HCT116 (cell line): ENCODE results near the gene BTNL3. TPM values are rescaled to one million over a fixed set of nuclear protein-coding genes. Genes with fewer than 3 reads are reported as not detected.

Experiments used
- ATAC-seq: fragments of 200-7000 bp; cut with Tn5 transposase; 2 replicates; pipeline ENCODE4 v1.9.1; 2020; ENCODE audit warnings: mild to moderate bottlenecking, moderate library complexity
- BruUV-seq: library from RNA; stranded (reverse); fragments of 400-500 nt; replicated peaks from 2 replicates; lab custom pipeline; 2021; lab: Mats Ljungman, UMichigan
- CTCF ChIA-PET: fragments of 300-600 bp; sonication (Branson Sonifier 250); formaldehyde crosslinking; loops from one replicate; lab custom pipeline; 2021; ENCODE audit warnings: antibody characterized with exemption; lab: Charles Lee
- POLR2A ChIA-PET: fragments of 300-600, 350-600 bp; sonication (Branson Sonifier 250); formaldehyde crosslinking; loops from one replicate; lab custom pipeline; 2021; ENCODE audit warnings: antibody characterized with exemption; lab: Charles Lee
- RAD21 ChIA-PET, 2 experiments: fragments of 300-600 bp; sonication (Branson Sonifier 250); formaldehyde crosslinking; loops; one replicate each; lab custom pipeline; 2023; ENCODE audit warnings: low total read pairs in 2 of 2; ENCODE audit not compliant: uncharacterized antibody in 2 of 2, unreplicated experiment in 2 of 2, low non-redundant PET in 1 of 2; lab: Charles Lee
- DNase-seq: peaks from one replicate; pipeline ENCODE4 v3.0.0-alpha.2; 2010; ENCODE audit warnings: low read depth, low spot score
- H2AFZ ChIP-seq: fragments of 200-600 bp; shearing (Covaris generic), sonication (generic); 2 replicates; pipeline ENCODE4 v1.6.1; 2017; ENCODE audit warnings: low read depth, mixed run types, mixed read lengths, antibody characterized with exemption, low read length; ENCODE audit not compliant: poor library complexity, severe bottlenecking
- H3K27ac ChIP-seq: 2 replicates; pipeline ENCODE4 v1.5.1; 2012; ENCODE audit warnings: low read depth, low read length
- H3K27me3 ChIP-seq: fragments of 200-600 bp; sonication (generic); 2 replicates; pipeline ENCODE4 v1.6.1; 2016; ENCODE audit warnings: mixed run types, low read length, mixed read lengths; ENCODE audit not compliant: insufficient read depth
- H3K36me3 ChIP-seq, 2 experiments: fragments of 200-500 bp in 1 of 2; fragments of 200-600 bp in 1 of 2; sonication (Bioruptor generic) in 1 of 2; sonication (generic) in 1 of 2; 2 replicates each; pipeline versions ENCODE4 v1.5.1 to v1.6.1; 2014 to 2016; ENCODE audit warnings: low read length in 2 of 2, inconsistent platforms in 1 of 2, mixed read lengths in 1 of 2, mixed run types in 1 of 2; ENCODE audit not compliant: insufficient read depth in 2 of 2, control insufficient read depth in 1 of 2
- H3K4me1 ChIP-seq, 2 experiments: fragments of 200-600 bp in 1 of 2; sonication (generic) in 1 of 2; 2 replicates each; pipeline versions ENCODE4 v1.5.1 to v1.6.1; 2012 to 2017; ENCODE audit warnings: low read length in 2 of 2, inconsistent platforms in 1 of 2, mild to moderate bottlenecking in 1 of 2, mixed read lengths in 1 of 2, mixed run types in 1 of 2, moderate library complexity in 1 of 2; ENCODE audit not compliant: insufficient read depth in 2 of 2, control insufficient read depth in 1 of 2
- H3K4me2 ChIP-seq: fragments of 200-600 bp; sonication (generic); 2 replicates; pipeline ENCODE4 v1.6.1; 2017; ENCODE audit warnings: mixed run types, low read length, mixed read lengths
- H3K4me3 ChIP-seq, 2 experiments: fragments of 200-600 bp in 1 of 2; sonication (generic) in 1 of 2; replicated peaks in 1 of 2; 2 replicates each; pipeline ENCODE4 v1.5.1; 2011 to 2016; ENCODE audit warnings: low read length in 2 of 2, control low read depth in 1 of 2, low read depth in 1 of 2, mild to moderate bottlenecking in 1 of 2, mixed read lengths in 1 of 2, mixed run types in 1 of 2
- H3K79me2 ChIP-seq: fragments of 200-600 bp; sonication (generic); 2 replicates; pipeline ENCODE4 v1.6.1; 2017; ENCODE audit warnings: mild to moderate bottlenecking, mixed run types, low read length, moderate library complexity, mixed read lengths; ENCODE audit not compliant: insufficient read depth
- H3K9ac ChIP-seq: fragments of 200-600 bp; sonication (generic); 2 replicates; pipeline ENCODE4 v1.6.1; 2016; ENCODE audit warnings: low read length, mixed read lengths
- H3K9me2 ChIP-seq: fragments of 200-600 bp; sonication (generic), shearing (Covaris generic); 2 replicates; pipeline ENCODE4 v1.6.1; 2017; ENCODE audit warnings: mixed run types, mild to moderate bottlenecking, moderate library complexity; ENCODE audit not compliant: insufficient read depth
- H3K9me3 ChIP-seq, 2 experiments: fragments of 200-500 bp in 1 of 2; fragments of 200-600 bp in 1 of 2; sonication (Bioruptor generic) in 1 of 2; sonication (generic) in 1 of 2; 2 replicates each; pipeline ENCODE4 v1.6.1; 2014 to 2017; ENCODE audit warnings: low read length in 2 of 2, mixed read lengths in 2 of 2, inconsistent platforms in 1 of 2, low read depth in 1 of 2, mild to moderate bottlenecking in 1 of 2, mixed run types in 1 of 2, moderate library complexity in 1 of 2; ENCODE audit not compliant: control insufficient read depth in 1 of 2, insufficient read depth in 1 of 2
- H4K20me1 ChIP-seq: fragments of 200-600 bp; sonication (generic), shearing (Covaris generic); 2 replicates; pipeline ENCODE4 v1.6.1; 2017; ENCODE audit warnings: mixed run types, mild to moderate bottlenecking, moderate library complexity; ENCODE audit not compliant: insufficient read depth
- CEBPB ChIP-seq: IDR thresholded peaks from 2 replicates; pipeline ENCODE4 v1.6.1; 2012; ENCODE audit warnings: low read depth
- EGR1 ChIP-seq: IDR thresholded peaks from 2 replicates; pipeline ENCODE4 v1.6.1; 2012; ENCODE audit warnings: low read depth
- POLR2AphosphoS5 ChIP-seq: IDR thresholded peaks from 2 replicates; pipeline ENCODE4 v1.6.1; 2011; ENCODE audit warnings: mild to moderate bottlenecking, low read depth, low read length, moderate library complexity
- RAD21 ChIP-seq: IDR thresholded peaks from 2 replicates; pipeline ENCODE4 v1.6.1; 2012; ENCODE audit warnings: low read depth, mild to moderate bottlenecking
- TCF7L2 ChIP-seq: IDR thresholded peaks from 2 replicates; pipeline ENCODE4 v1.7.0; 2011; ENCODE audit warnings: borderline replicate concordance, inconsistent platforms; ENCODE audit not compliant: insufficient read depth, insufficient read length; ENCODE audit errors: extremely low read depth
- YY1 ChIP-seq: IDR thresholded peaks from 2 replicates; pipeline ENCODE4 v1.6.1; 2011; ENCODE audit warnings: low read length, low read depth, moderate library complexity, mild to moderate bottlenecking; ENCODE audit not compliant: insufficient replicate concordance; ENCODE audit errors: extremely low read depth
- ZNF274 ChIP-seq: fragments of 200-500 bp; sonication (Bioruptor generic); IDR thresholded peaks from 2 replicates; pipeline ENCODE4 v1.6.1; 2014; ENCODE audit warnings: mild to moderate bottlenecking, low read depth, low read length, inconsistent platforms
- intact Hi-C: fragments of 100-400 bp; cut with micrococcal nuclease; formaldehyde crosslinking; loops from 2 replicates; pipeline ENCODE4 v1.10.0; 2022
- total RNA-seq: library from RNA; stranded (reverse); gene quantifications from one replicate; pipeline ENCODE4 v1.2.1, GENCODE V29; 2021; ENCODE audit not compliant: unreplicated experiment
- TF ChIP-seq, protein P1 (sequence below): IDR thresholded peaks from 2 replicates; pipeline ENCODE4 v1.6.1; 2012
- TF ChIP-seq, protein P2 (sequence below): IDR thresholded peaks from 2 replicates; pipeline ENCODE4 v1.6.1; 2011; ENCODE audit warnings: mild to moderate bottlenecking, low read length, moderate library complexity; ENCODE audit not compliant: insufficient replicate concordance; ENCODE audit errors: extremely low read depth

Gene BTNL3
- total RNA-seq, 1 experiment from 2014 or later: not detected

DNA sequence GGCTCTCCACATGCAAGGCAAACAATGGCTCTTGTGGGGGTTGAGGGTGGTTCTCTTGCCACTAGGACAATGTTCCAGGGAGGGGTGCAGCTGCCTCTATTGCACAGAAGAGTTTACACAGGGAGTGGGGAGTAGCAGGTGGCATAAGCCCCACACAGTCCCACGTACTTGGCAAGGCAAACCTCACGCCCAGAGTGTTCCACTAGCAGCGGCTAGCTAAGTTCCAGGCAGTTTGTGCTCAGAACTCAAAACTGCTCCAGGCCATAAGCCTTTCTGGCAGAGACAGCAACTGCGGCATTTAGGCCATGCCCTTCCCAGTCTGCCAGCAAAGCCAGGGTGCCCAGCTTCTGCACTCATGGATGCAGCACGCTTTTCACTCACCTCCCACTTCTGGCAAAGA, 29.0 kb upstream of the BTNL3 start:
- TF ChIP-seq TCF7L2 (no peak), POLR2AphosphoS5 (no peak), ZNF274 (no peak), YY1 (no peak), CEBPB (no peak), RAD21 (no peak), EGR1 (no peak)
- TF ChIP-seq, protein P1, sequence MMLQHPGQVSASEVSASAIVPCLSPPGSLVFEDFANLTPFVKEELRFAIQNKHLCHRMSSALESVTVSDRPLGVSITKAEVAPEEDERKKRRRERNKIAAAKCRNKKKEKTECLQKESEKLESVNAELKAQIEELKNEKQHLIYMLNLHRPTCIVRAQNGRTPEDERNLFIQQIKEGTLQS: no peak
- TF ChIP-seq, protein P2, sequence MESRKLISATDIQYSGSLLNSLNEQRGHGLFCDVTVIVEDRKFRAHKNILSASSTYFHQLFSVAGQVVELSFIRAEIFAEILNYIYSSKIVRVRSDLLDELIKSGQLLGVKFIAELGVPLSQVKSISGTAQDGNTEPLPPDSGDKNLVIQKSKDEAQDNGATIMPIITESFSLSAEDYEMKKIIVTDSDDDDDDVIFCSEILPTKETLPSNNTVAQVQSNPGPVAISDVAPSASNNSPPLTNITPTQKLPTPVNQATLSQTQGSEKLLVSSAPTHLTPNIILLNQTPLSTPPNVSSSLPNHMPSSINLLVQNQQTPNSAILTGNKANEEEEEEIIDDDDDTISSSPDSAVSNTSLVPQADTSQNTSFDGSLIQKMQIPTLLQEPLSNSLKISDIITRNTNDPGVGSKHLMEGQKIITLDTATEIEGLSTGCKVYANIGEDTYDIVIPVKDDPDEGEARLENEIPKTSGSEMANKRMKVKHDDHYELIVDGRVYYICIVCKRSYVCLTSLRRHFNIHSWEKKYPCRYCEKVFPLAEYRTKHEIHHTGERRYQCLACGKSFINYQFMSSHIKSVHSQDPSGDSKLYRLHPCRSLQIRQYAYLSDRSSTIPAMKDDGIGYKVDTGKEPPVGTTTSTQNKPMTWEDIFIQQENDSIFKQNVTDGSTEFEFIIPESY: no peak
- ChIA-PET POLR2A (no interaction called here), RAD21 (no interaction called here), CTCF (no interaction called here)
- H3K27me3 ChIP-seq: no peaks in the 10 kb centered on the region
- no peak for DNase-seq
- no peak overlapping the region for H3K4me2 ChIP-seq
- H4K20me1 ChIP-seq: no peaks in the 10 kb centered on the region
- intact Hi-C loops: no loop called here
- H3K9ac ChIP-seq: no peak overlapping the region
- H3K27ac ChIP-seq: no peak overlapping the region
- no peak for ATAC-seq
- H3K9me3 ChIP-seq: no peaks in the 10 kb centered on the region
- BruUV-seq: no TSS peak
- H2AFZ ChIP-seq: no peak overlapping the region
- no peaks in the 10 kb centered on the region for H3K36me3 ChIP-seq
- H3K4me3 ChIP-seq: no peak overlapping the region
- H3K9me2 ChIP-seq: 0 out of 2 replicates have a peak, but pooled peaks cover 1% of the 10 kb centered on the region
- H3K79me2 ChIP-seq: no peaks in the 10 kb centered on the region
- H3K4me1 ChIP-seq: no peaks in the 10 kb centered on the region
